GM06990 (cell line): ENCODE measurements around the gene MRPS10.

ENCODE experiments used
- DNase-seq: peaks from one replicate; pipeline ENCODE4 v3.0.0-alpha.2; 2011; ENCODE audit not compliant: insufficient read length; ENCODE audit errors: extremely low read depth
- H3K27me3 ChIP-seq: replicated peaks from 2 replicates; pipeline ENCODE4 v1.6.0; 2011; ENCODE audit warnings: low read length; ENCODE audit not compliant: control insufficient read depth, insufficient read depth
- H3K36me3 ChIP-seq: 2 replicates; pipeline ENCODE4 v1.5.1; 2011; ENCODE audit warnings: low read length; ENCODE audit not compliant: control insufficient read depth, insufficient read depth
- H3K4me3 ChIP-seq: replicated peaks from 2 replicates; pipeline ENCODE4 v1.5.1; 2011; ENCODE audit warnings: low read depth, mild to moderate bottlenecking, control low read depth, low read length
- CTCF ChIP-seq: IDR thresholded peaks from 2 replicates; pipeline ENCODE4 v1.5.1; 2011; ENCODE audit warnings: low read length, control low read depth, mild to moderate bottlenecking, inconsistent platforms; ENCODE audit not compliant: insufficient read depth, poor library complexity, severe bottlenecking

The MRPS10 gene

DNA sequence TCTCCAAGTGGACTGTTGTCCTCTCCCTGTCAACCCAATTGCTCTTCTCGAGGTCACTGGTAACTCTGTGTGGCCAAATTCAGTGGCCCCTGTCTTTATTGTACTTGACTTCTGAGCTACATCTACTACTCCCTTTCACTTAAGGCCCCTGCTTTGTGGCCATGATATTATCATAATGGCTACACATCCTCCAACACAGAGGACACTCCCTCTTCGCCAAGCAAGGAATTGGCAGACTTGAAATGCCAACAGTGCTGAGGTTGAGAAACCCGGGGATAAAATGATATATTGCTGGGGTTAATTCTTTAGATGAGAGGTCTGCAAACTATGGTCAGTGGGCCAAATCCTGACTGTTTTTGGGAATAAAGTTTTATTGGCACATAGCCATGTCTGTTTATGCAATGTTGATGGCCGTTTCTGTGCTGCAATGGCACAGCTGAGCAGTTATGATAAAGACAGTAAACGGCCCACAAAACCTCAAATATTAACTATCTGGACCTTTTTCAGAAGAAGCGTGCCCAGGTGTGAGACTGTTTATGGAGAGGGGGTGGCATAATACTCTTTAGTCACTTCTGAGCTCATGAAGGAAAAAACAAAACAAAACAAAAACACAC, 12.0 kb upstream of the MRPS10 start:
- Histone ChIP-seq H3K36me3 (no peaks in the 10 kb centered on the region; the same call in 1 of the 2 replicates), H3K4me3 (no peak overlapping the region), H3K27me3 (no peaks in the 10 kb centered on the region)
- no peak for DNase-seq
- no peak for TF ChIP-seq CTCF

- DNase-seq: no peak
- H3K36me3 ChIP-seq: no peaks in the 10 kb centered on the region; the same call in 1 of the 2 replicates
- TF ChIP-seq CTCF: no peak
- no peaks in the 10 kb centered on the region for H3K27me3 ChIP-seq
- H3K4me3 ChIP-seq: no peak overlapping the region
Measured at GRCh38 chr6:42228305-42228704, 10.6 kb upstream of the MRPS10 start.

- H3K36me3 ChIP-seq: no peaks in the 10 kb centered on the region; the same call in 1 of the 2 replicates
- DNase-seq: no peak
- no peak for TF ChIP-seq CTCF
- no peaks in the 10 kb centered on the region for H3K27me3 ChIP-seq
- no peak overlapping the region for H3K4me3 ChIP-seq
Measured at GRCh38 chr6:42227173-42227850, 9.7 kb upstream of the MRPS10 start.

DNA sequence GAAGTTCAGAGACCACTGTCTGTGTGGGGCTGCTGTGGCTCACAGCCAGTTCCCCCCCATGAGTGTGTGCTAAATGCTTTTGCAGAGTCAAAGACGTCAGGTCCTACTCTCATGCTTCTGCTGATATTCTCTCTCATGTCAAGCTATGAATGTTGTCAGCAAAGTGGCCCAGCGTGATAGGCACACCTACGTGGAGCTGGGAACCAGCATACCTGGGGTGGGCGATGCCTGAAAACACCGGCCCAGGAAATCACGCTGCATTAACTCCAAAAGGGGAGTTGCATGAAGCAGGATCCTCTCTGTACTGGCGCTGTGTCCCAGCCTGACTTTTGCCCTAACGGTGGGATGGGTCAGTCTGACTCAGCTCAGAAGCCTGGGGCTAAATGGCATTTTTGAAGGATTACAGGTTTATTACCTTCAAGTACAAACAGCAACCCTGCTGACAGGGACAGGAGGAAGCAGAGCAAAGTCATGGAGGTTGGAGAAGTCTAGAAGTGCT, 9.0 kb upstream of the MRPS10 start:
- no peak for TF ChIP-seq CTCF
- H3K27me3 ChIP-seq: no peaks in the 10 kb centered on the region
- no peak overlapping the region for H3K4me3 ChIP-seq
- DNase-seq: no peak
- no peaks in the 10 kb centered on the region; the same call in 1 of the 2 replicates for H3K36me3 ChIP-seq

GRCh38 chr6:42226161-42226611, 8.5 kb upstream of the MRPS10 start:
- Histone ChIP-seq H3K36me3 (no peaks in the 10 kb centered on the region; the same call in 1 of the 2 replicates), H3K27me3 (no peaks in the 10 kb centered on the region), H3K4me3 (no peak overlapping the region)
- DNase-seq: no peak
- no peak for TF ChIP-seq CTCF
